Skeletal muscle satellite cell (primary cell): ENCODE results near the gene TMEM63A.
"Not testable (repeated sequence)": the region's sequence is repeated elsewhere in the genome, so short reads cannot be mapped to it uniquely, and the experiment has no call there.

Experiments
- H3K27me3 ChIP-seq: 2 replicates; pipeline ENCODE4 v1.7.0; 2013; ENCODE audit warnings: low read length; ENCODE audit not compliant: control insufficient read depth, insufficient read depth
- H3K36me3 ChIP-seq: 2 replicates; pipeline ENCODE4 v1.7.0; 2013; ENCODE audit warnings: mild to moderate bottlenecking, control low read depth, low read length; ENCODE audit not compliant: insufficient read depth
- H3K4me1 ChIP-seq: 2 replicates; pipeline ENCODE4 v1.7.0; 2013; ENCODE audit warnings: low read length; ENCODE audit not compliant: control insufficient read depth, insufficient read depth
- H3K4me2 ChIP-seq: 2 replicates; pipeline ENCODE4 v1.7.0; 2013; ENCODE audit warnings: mild to moderate bottlenecking, low read length
- H3K4me3 ChIP-seq: 2 replicates; pipeline ENCODE4 v1.7.0; 2013; ENCODE audit warnings: low read length
- H3K9ac ChIP-seq: 2 replicates; pipeline ENCODE4 v1.7.0; 2013; ENCODE audit warnings: mild to moderate bottlenecking, low read depth, low read length, moderate library complexity
- H3K9me3 ChIP-seq: replicated peaks from 2 replicates; pipeline ENCODE4 v1.7.0; 2013; ENCODE audit warnings: mild to moderate bottlenecking, control low read depth, low read length

The TMEM63A gene

GRCh38 chr1:225846331-225847310, 35.6 kb downstream of the TMEM63A start:
- H3K9me3 ChIP-seq, result no peaks in the 10 kb centered on the region
- no peak overlapping the region for H3K4me3 ChIP-seq
- H3K4me2 ChIP-seq, result no peak overlapping the region
- H3K27me3 ChIP-seq, result no peaks in the 10 kb centered on the region
- H3K9ac ChIP-seq, result no peak overlapping the region
- H3K36me3 ChIP-seq, result peaks cover 20% of the 10 kb centered on the region
- H3K4me1 ChIP-seq, result peaks cover 2% of the 10 kb centered on the region

GRCh38 chr1:225845571-225846259, 36.5 kb downstream of the TMEM63A start:
- no peak overlapping the region for H3K9ac ChIP-seq
- H3K4me3 ChIP-seq, result no peak overlapping the region
- no peak overlapping the region for H3K4me2 ChIP-seq
- no peaks in the 10 kb centered on the region for H3K9me3 ChIP-seq
- no peaks in the 10 kb centered on the region for H3K27me3 ChIP-seq
- H3K4me1 ChIP-seq, result peaks cover 2% of the 10 kb centered on the region
- H3K36me3 ChIP-seq, result peaks cover 20% of the 10 kb centered on the region

GRCh38 chr1:225845097-225845496, 37.1 kb downstream of the TMEM63A start:
- no peak overlapping the region for H3K4me3 ChIP-seq
- peaks cover 20% of the 10 kb centered on the region for H3K36me3 ChIP-seq
- no peak overlapping the region for H3K9ac ChIP-seq
- peaks cover 2% of the 10 kb centered on the region for H3K4me1 ChIP-seq
- H3K27me3 ChIP-seq, result no peaks in the 10 kb centered on the region
- no peak overlapping the region for H3K4me2 ChIP-seq
- H3K9me3 ChIP-seq, result no peaks in the 10 kb centered on the region

DNA sequence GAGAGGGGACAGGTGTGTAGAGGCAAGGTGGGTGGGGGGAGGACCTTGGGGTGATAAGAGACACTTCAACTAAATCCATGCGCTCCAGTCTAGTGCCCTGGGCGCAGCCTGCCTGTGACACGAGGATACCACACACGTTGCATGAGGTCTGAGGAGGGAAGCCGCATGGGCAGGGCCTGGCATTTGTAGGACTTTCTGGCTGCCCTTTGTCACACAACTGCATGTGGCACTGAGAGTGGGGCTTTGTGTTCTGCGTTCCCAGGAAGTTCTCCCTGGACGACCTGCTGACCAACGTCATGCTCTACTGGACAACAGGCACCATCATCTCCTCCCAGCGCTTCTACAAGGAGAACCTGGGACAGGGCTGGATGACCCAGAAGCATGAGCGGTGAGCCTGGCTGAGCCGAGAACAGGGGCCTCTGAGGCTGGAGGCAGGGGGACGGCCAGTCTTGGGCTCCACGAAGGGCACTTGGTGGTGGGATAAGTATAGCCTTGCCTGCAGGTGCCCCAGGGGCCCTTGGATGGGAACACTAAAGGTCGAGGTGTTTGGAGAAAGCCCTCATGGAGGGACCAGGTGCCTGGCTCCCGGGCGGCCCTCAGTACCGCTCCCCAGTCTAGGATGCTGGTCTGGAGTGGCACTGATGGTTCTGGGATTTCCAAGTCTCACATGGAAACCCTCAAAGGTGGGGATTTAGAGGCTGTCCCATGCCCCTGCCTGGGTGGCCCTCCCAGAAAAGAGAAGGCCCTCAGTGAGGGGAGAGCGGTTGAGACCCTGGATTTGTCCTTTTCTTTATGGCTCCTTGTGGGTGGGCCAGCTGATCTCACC, 37.7 kb downstream of the TMEM63A start:
- Histone ChIP-seq H3K36me3 (peaks cover 21% of the 10 kb centered on the region), H3K4me3 (no peak overlapping the region), H3K27me3 (no peaks in the 10 kb centered on the region), H3K4me2 (no peak overlapping the region), H3K4me1 (peaks cover 2% of the 10 kb centered on the region), H3K9ac (no peak overlapping the region), H3K9me3 (no peaks in the 10 kb centered on the region)

- Histone ChIP-seq H3K4me3 (no peak overlapping the region), H3K36me3 (peaks cover 26% of the 10 kb centered on the region)
Observed at GRCh38 chr1:225843426-225843795, 38.8 kb downstream of the TMEM63A start.

DNA sequence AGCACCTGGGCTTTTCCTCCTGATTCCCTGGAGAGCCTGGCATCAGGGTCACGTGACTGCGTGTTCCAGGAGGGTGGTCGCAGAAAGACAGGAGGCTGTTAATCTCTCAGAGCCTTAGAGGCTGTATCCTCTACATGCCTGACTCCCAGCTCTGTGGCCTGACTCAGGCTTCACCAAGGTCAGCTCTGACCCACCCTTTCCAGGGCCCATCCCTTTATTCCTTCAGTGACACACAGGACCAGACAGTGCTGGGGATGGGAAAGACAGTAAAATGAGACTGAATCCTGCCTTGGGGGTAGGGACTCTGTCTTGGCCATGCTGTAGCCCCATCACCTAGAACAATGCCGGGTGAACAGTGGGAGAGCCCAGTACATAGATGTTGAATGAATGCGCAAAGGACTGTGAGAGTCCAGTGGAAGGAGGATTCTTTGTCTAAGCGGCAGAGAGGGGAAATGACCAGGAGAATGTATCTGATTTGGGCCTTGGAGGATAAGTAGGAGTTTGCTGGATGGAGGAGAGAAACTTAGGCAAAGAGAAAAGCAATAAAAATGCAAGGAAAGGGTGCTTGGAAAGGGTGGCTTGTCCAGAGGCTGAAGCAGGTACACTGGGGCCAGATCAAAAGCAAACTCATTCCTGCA, 39.3 kb downstream of the TMEM63A start:
- H3K4me1 ChIP-seq, result no peaks in the 10 kb centered on the region
- H3K9me3 ChIP-seq, result no peaks in the 10 kb centered on the region
- no peak overlapping the region for H3K4me3 ChIP-seq
- H3K27me3 ChIP-seq, result no peaks in the 10 kb centered on the region
- no peak overlapping the region for H3K9ac ChIP-seq
- H3K4me2 ChIP-seq, result no peak overlapping the region
- H3K36me3 ChIP-seq, result peaks cover 26% of the 10 kb centered on the region

More at GRCh38 chr1:225843426-225843795, 38.8 kb downstream of the TMEM63A start:
- Histone ChIP-seq H3K9ac (no peak overlapping the region), H3K27me3 (no peaks in the 10 kb centered on the region), H3K4me1 (no peaks in the 10 kb centered on the region), H3K9me3 (no peaks in the 10 kb centered on the region), H3K4me2 (no peak overlapping the region)

DNA sequence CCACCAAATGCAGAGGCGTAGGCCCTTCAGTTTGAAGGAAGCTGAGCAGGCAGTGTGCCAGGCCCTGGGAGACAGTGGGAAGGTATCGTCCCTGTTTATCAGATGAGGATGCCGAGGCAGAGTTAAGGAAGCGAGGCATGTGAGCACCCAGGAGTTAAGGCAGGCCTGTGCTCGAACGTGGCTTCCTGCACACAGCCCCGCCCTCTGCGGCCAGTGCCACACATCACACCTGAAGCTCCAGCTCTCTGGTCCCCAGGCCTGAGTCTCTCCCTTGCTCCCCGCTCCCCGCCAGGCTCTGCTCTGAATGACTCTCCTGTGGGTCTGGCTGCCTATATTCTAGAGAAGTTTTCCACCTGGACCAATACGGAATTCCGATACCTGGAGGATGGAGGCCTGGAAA, 40.1 kb downstream of the TMEM63A start:
- no peaks in the 10 kb centered on the region for H3K27me3 ChIP-seq
- no peak overlapping the region for H3K4me2 ChIP-seq
- H3K9ac ChIP-seq, result no peak overlapping the region
- no peaks in the 10 kb centered on the region for H3K9me3 ChIP-seq
- H3K4me1 ChIP-seq, result no peaks in the 10 kb centered on the region
- no peak overlapping the region for H3K4me3 ChIP-seq
- H3K36me3 ChIP-seq, result peaks cover 26% of the 10 kb centered on the region

- no peaks in the 10 kb centered on the region for H3K27me3 ChIP-seq
- no peak overlapping the region for H3K4me2 ChIP-seq
- no peaks in the 10 kb centered on the region for H3K9me3 ChIP-seq
- H3K36me3 ChIP-seq, result peaks cover 14% of the 10 kb centered on the region
- H3K4me1 ChIP-seq, result no peaks in the 10 kb centered on the region
- no peak overlapping the region for H3K4me3 ChIP-seq
- H3K9ac ChIP-seq, result no peak overlapping the region
Observed at GRCh38 chr1:225840713-225841112, 41.5 kb downstream of the TMEM63A start.

DNA sequence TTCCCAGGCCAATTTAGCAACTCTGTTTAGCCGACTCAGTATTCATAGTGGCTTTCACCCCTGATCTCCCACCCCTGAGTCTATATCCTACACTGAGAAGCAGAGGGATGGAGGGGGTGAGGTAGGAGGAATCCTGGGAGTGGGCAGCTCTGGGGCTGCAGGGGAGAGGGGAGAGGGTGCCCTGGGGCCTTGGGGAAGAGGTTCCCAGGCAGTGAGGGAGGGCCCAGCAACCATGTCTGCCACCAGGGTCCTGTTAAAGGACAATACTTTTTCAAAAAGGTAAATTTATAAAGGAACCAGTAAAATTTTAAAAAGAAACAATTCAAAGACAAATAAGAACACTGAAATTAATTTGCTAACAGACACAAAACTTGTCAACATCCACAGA, 42.0 kb downstream of the TMEM63A start:
- H3K4me3 ChIP-seq, result no peak overlapping the region
- H3K4me2 ChIP-seq, result no peak overlapping the region
- no peak overlapping the region for H3K9ac ChIP-seq
- no peaks in the 10 kb centered on the region for H3K9me3 ChIP-seq
- no peaks in the 10 kb centered on the region for H3K4me1 ChIP-seq
- peaks cover 14% of the 10 kb centered on the region for H3K36me3 ChIP-seq
- H3K27me3 ChIP-seq, result no peaks in the 10 kb centered on the region

DNA sequence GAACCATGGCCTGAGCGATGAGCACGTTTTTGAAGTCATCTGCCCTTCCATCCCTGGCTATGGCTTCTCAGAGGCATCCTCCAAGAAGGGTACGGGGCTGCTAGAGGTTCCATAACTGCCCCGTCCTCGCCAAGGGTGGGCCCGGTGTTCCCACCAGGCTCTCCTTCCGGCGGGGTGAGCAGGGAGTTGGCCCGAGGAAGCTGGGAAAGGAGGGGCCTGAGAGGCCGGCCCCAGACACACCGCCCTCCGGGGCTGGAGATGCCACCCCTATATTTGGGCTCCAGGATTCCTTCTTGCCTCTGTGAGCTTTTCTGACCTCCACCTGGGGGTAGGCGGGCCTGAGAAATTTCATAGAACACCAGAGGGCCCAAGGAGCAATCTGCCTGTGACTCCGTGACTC, 43.4 kb downstream of the TMEM63A start:
- peaks cover 19% of the 10 kb centered on the region for H3K36me3 ChIP-seq
- H3K27me3 ChIP-seq, result no peaks in the 10 kb centered on the region
- H3K4me2 ChIP-seq, result no peak overlapping the region
- H3K4me3 ChIP-seq, result no peak overlapping the region
- peaks cover 3% of the 10 kb centered on the region for H3K4me1 ChIP-seq
- no peak overlapping the region for H3K9ac ChIP-seq
- no peaks in the 10 kb centered on the region for H3K9me3 ChIP-seq

DNA sequence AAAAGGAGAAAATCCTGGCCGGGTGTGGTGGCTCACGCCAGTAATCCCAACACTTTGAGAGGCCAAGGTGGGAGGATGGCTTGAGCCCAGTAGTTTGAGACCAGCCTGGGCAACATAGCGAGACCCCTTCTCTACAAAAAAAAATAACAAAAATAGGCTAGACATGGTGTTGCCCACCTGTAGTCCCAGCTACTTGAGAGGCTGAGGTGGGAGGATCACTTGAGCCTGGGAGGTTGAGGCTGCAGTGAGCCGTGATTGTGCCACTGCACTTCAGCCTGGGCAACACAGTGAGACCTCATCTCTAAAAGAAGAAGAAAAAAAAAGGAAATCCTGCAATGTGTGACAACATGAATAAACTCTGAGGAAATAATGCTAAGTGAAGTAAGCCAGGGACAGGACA, 45.9 kb downstream of the TMEM63A start:
- H3K27me3 ChIP-seq, H3K9ac ChIP-seq, H3K4me2 ChIP-seq, H3K9me3 ChIP-seq, H3K4me3 ChIP-seq, H3K4me1 ChIP-seq: not testable (repeated sequence)
- H3K36me3 ChIP-seq, result peaks cover 29% of the 10 kb centered on the region
